K562 (cell line): ENCODE results near the gene SORCS2. TPM values are rescaled to one million over a fixed set of nuclear protein-coding genes. Genes with fewer than 3 reads are reported as not detected.

Experiments used
- ATAC-seq: fragments of 200-7000 bp; cut with Tn5 transposase; 3 replicates; pipeline ENCODE4 v1.9.1; 2020; ENCODE audit warnings: moderate library complexity
- BruUV-seq: library from RNA; stranded (reverse); fragments of 400-500 nt; replicated peaks from 2 replicates; lab custom pipeline; 2021; lab: Mats Ljungman, UMichigan
- CTCF ChIA-PET: fragments of 300-600 bp; formaldehyde crosslinking; extraction: SDS; loops from one replicate; lab custom pipeline; 2021; ENCODE audit warnings: low intra/inter-chr PET ratio; lab: Yijun Ruan, JAX
- POLR2A ChIA-PET: fragments of 300-600, 350-650 bp; sonication (Branson Sonifier 250); formaldehyde crosslinking; extraction: SDS; loops from one replicate; lab custom pipeline; 2021; ENCODE audit warnings: antibody characterized with exemption, inconsistent platforms; lab: Yijun Ruan, JAX
- DNase-seq, 4 experiments: peaks; one replicate each; pipeline versions ENCODE4 v3.0.0 to v3.0.0-alpha.2; 2011 to 2018; ENCODE audit warnings: low spot score in 3 of 4, mixed read lengths in 3 of 4; ENCODE audit errors: extremely low read depth in 1 of 4
- FAIRE-seq: peaks from 2 replicates; lab custom pipeline; 2011; peaks lifted over from hg19 to GRCh38; lab: Jason Lieb, UNC
- H2AFZ ChIP-seq: 2 replicates; pipeline ENCODE4 v1.6.0; 2011; ENCODE audit warnings: low read depth, low read length, control low read depth, inconsistent platforms
- H3K27ac ChIP-seq: fragments of 200-600 bp; 3 replicates; pipeline ENCODE4 v1.8.0; 2011; ENCODE audit warnings: low read depth, mild to moderate bottlenecking, control low read depth, inconsistent platforms, low read length, moderate library complexity, mixed read lengths; ENCODE audit errors: extremely low read depth
- H3K27me3 ChIP-seq, 2 experiments: fragments of 300-600 bp in 1 of 2; 2 replicates in 1 of 2; 3 replicates in 1 of 2; pipeline versions ENCODE4 v1.6.0 to v1.8.0; 2011; ENCODE audit warnings: inconsistent platforms in 2 of 2, low read length in 2 of 2, mild to moderate bottlenecking in 1 of 2, mixed read lengths in 1 of 2, moderate library complexity in 1 of 2; ENCODE audit not compliant: control insufficient read depth in 2 of 2, insufficient read depth in 2 of 2
- H3K36me3 ChIP-seq: fragments of 300-600 bp; 3 replicates; pipeline ENCODE4 v1.8.0; 2011; ENCODE audit warnings: mild to moderate bottlenecking, low read length, inconsistent platforms; ENCODE audit not compliant: control insufficient read depth, insufficient read depth
- H3K4me1 ChIP-seq, 2 experiments: fragments of 200-600 bp in 1 of 2; replicated peaks in 1 of 2; 2 replicates in 1 of 2; 3 replicates in 1 of 2; pipeline versions ENCODE4 v1.5.1 to v1.8.0; 2011; ENCODE audit warnings: inconsistent platforms in 2 of 2, low read length in 2 of 2, mild to moderate bottlenecking in 1 of 2, mixed read lengths in 1 of 2, moderate library complexity in 1 of 2; ENCODE audit not compliant: control insufficient read depth in 2 of 2, insufficient read depth in 2 of 2
- H3K4me2 ChIP-seq: 2 replicates; pipeline ENCODE4 v1.6.1; 2011; ENCODE audit warnings: low read length, control low read depth, inconsistent platforms, mixed read lengths; ENCODE audit not compliant: insufficient read depth
- H3K4me3 ChIP-seq: fragments of 200-600 bp; sonication (generic), shearing (Covaris generic); 2 replicates; pipeline ENCODE4 v1.5.1; 2016; ENCODE audit warnings: control low read depth, inconsistent platforms
- H3K79me2 ChIP-seq: fragments of 200-600 bp; 3 replicates; pipeline ENCODE4 v1.8.0; 2011; ENCODE audit warnings: low read length, inconsistent platforms; ENCODE audit not compliant: control insufficient read depth, insufficient read depth
- H3K9ac ChIP-seq, 2 experiments: 2 replicates each; pipeline versions ENCODE4 v1.6.0 to v1.6.1; 2011; ENCODE audit warnings: low read depth in 2 of 2, low read length in 2 of 2, control low read depth in 1 of 2, inconsistent platforms in 1 of 2, mild to moderate bottlenecking in 1 of 2, mixed read lengths in 1 of 2; ENCODE audit not compliant: insufficient read depth in 1 of 2
- H3K9me1 ChIP-seq: one replicate; pipeline ENCODE4 v1.6.0; 2011; ENCODE audit warnings: inconsistent platforms, mild to moderate bottlenecking, low read length, moderate library complexity; ENCODE audit not compliant: control insufficient read depth, insufficient read depth
- H3K9me3 ChIP-seq: replicated peaks from 2 replicates; pipeline ENCODE4 v1.5.1; 2011; ENCODE audit warnings: low read depth, low read length, inconsistent platforms; ENCODE audit not compliant: control insufficient read depth, insufficient read depth
- H4K20me1 ChIP-seq: replicated peaks from 2 replicates; pipeline ENCODE4 v1.6.1; 2011; ENCODE audit warnings: low read length, inconsistent platforms, mixed read lengths; ENCODE audit not compliant: control insufficient read depth, insufficient read depth
- ADNP ChIP-seq: fragments of 200-800 bp; sonication (Bioruptor generic); IDR thresholded peaks from 2 replicates; pipeline ENCODE4 v1.6.1; 2016; ENCODE audit warnings: missing genetic modification characterization, missing compliant biosample characterization
- CREB1 ChIP-seq, 2 experiments: sonication (generic) in 1 of 2; formaldehyde crosslinking in 1 of 2; IDR thresholded peaks; 2 replicates each; pipeline versions ENCODE4 v1.6.1 to v1.8.0; 2012 to 2022; ENCODE audit warnings: inconsistent platforms in 1 of 2, mild to moderate bottlenecking in 1 of 2, missing genetic modification reagents in 1 of 2, moderate library complexity in 1 of 2
- ILF3 ChIP-seq: fragments of 450-650 bp; IDR thresholded peaks from 2 replicates; pipeline ENCODE4 v1.6.1; 2018; ENCODE audit warnings: antibody characterized with exemption, mild to moderate bottlenecking, moderate library complexity, borderline replicate concordance
- KHSRP ChIP-seq: fragments of 450-650 bp; IDR thresholded peaks from 2 replicates; pipeline ENCODE4 v1.6.1; 2017
- MECOM ChIP-seq: fragments of 250-450 bp; sonication (Bioruptor Pico); IDR thresholded peaks from 2 replicates; pipeline ENCODE4 v1.8.0; 2022; ENCODE audit warnings: inconsistent platforms
- POLR3G ChIP-seq: IDR thresholded peaks from 2 replicates; pipeline ENCODE4 v1.6.1; 2011; ENCODE audit not compliant: insufficient read length, insufficient replicate concordance; ENCODE audit errors: extremely low read depth
- SAFB ChIP-seq: fragments of 200-400 bp; formaldehyde crosslinking; IDR thresholded peaks from 2 replicates; pipeline ENCODE4 v1.6.1; 2017; ENCODE audit warnings: low read depth, low read length, borderline replicate concordance
- TRIM28 ChIP-seq: fragments of 450-650 bp; IDR thresholded peaks from 2 replicates; pipeline ENCODE4 v1.6.1; 2017
- ZC3H11A ChIP-seq: IDR thresholded peaks from 2 replicates; pipeline ENCODE4 v1.6.1; 2012; ENCODE audit warnings: low read depth, low read length, improper control_type of control experiment
- ZNF280A ChIP-seq: fragments of 450-650 bp; IDR thresholded peaks from 2 replicates; pipeline ENCODE4 v1.6.1; 2018; ENCODE audit warnings: mild to moderate bottlenecking, low read depth; ENCODE audit not compliant: partially characterized antibody
- ZNF764 ChIP-seq: fragments of 250-450 bp; sonication (Bioruptor Pico); IDR thresholded peaks from 2 replicates; pipeline ENCODE4 v1.4.0; 2020; ENCODE audit warnings: low read depth, mild to moderate bottlenecking, moderate library complexity
- WGBS: fragments of 100-300 bp; shearing (Covaris generic); methylation state at CpG from one replicate; pipeline ENCODE4 v1.1.6; 2016; ENCODE audit warnings: low coverage, mixed read lengths; ENCODE audit not compliant: insufficient coverage; ENCODE audit errors: missing lambda C conversion rate; 5-methylcytosine and 5-hydroxymethylcytosine counted together
- in situ Hi-C: fragments of 300-500 bp; cut with MboI; formaldehyde crosslinking; loops from 4 replicates; pipeline ENCODE4 v1.15.0; 2018; ENCODE audit warnings: inconsistent platforms, mixed read lengths
- intact Hi-C: fragments of 100-400 bp; cut with micrococcal nuclease; formaldehyde crosslinking; loops from 2 replicates; pipeline ENCODE4 v1.14.2; 2022
- polyA plus RNA-seq, 8 experiments: library from polyadenylated mRNA; depleted of rRNA in 4 of 8; stranded (reverse) in 5 of 8; unstranded in 3 of 8; fragments of >200 nt; fragmentation: Nextera tagmentation in 2 of 8; fragmentation: Illumina TruSeq in 1 of 8; extraction: Ambion mirVana in 2 of 8; extraction: Trizol in 1 of 8; gene quantifications; 2 replicates each; pipeline versions ENCODE4 v1.2.1 to v1.2.3, GENCODE V29; 2011 to 2014; ENCODE audit warnings: inconsistent platforms in 1 of 8, missing spikeins in 1 of 8
- total RNA-seq, 7 experiments: library from RNA; depleted of rRNA in 6 of 7; stranded (reverse); fragments of >200 nt in 6 of 7; fragmentation: Illumina TruSeq in 2 of 7; extraction: Trizol in 2 of 7; gene quantifications; 2 replicates each; pipeline versions ENCODE4 v1.2.1 to v1.2.3, GENCODE V29; 2011 to 2021; ENCODE audit warnings: low replicate concordance in 1 of 7
- TF ChIP-seq, protein P1 (sequence below): sonication (generic); formaldehyde crosslinking; IDR thresholded peaks from 2 replicates; pipeline ENCODE4 v1.9.0; 2022; ENCODE audit warnings: mild to moderate bottlenecking, missing genetic modification reagents
- TF ChIP-seq, protein P2 (sequence below): fragments of 200-800 bp; sonication (Bioruptor generic); IDR thresholded peaks from 2 replicates; pipeline ENCODE4 v1.6.1; 2017; ENCODE audit warnings: missing genetic modification characterization, missing compliant biosample characterization
- TF ChIP-seq, protein P3 (sequence below): fragments of 250-450 bp; sonication (Bioruptor Pico); IDR thresholded peaks from 2 replicates; pipeline ENCODE4 v1.4.0; 2020

Gene SORCS2
- total and polyA plus RNA-seq, 9 of the 15 experiments (the other 6 are each of a cell fraction or from before 2014, with no cell fraction given), result not detected

GRCh38 chr4:7331682-7332000, 139.3 kb downstream of the SORCS2 start (continued):
- no peak for TF ChIP-seq POLR3G
- no peak for TF ChIP-seq CREB1 (IDR thresholded peaks at IDR 0.05)
- TF ChIP-seq CREB1 (CRISPR knock-in tag; IDR thresholded peaks at IDR 0.05), result no peak
- TF ChIP-seq MECOM, result no peak
- no peak for TF ChIP-seq TRIM28
- TF ChIP-seq ILF3, result no peak
- TF ChIP-seq, protein P1, sequence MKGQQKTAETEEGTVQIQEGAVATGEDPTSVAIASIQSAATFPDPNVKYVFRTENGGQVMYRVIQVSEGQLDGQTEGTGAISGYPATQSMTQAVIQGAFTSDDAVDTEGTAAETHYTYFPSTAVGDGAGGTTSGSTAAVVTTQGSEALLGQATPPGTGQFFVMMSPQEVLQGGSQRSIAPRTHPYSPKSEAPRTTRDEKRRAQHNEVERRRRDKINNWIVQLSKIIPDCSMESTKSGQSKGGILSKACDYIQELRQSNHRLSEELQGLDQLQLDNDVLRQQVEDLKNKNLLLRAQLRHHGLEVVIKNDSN (CRISPR knock-in tag), result no peak

GRCh38 chr4:7332216-7333023, 140.1 kb downstream of the SORCS2 start:
- FAIRE-seq (no peak), DNase-seq (no peak), ATAC-seq (no peak)
- H3K79me2 ChIP-seq, result no peaks in the 10 kb centered on the region
- no peak overlapping the region for H3K4me3 ChIP-seq
- BruUV-seq, result no TSS peak
- H3K36me3 ChIP-seq, result no peaks in the 10 kb centered on the region
- no peak overlapping the region for H3K4me2 ChIP-seq
- peaks cover 0 to 9% of the 10 kb centered on the region in 2 experiments; a peak in 1 of 5 replicates for H3K4me1 ChIP-seq
- no peak overlapping the region for H3K27ac ChIP-seq
- H3K9ac ChIP-seq, result no peak overlapping the region
- no peaks in the 10 kb centered on the region for H3K9me1 ChIP-seq
- peaks cover 11% of the 10 kb centered on the region; the same call in 1 of the 2 replicates for H4K20me1 ChIP-seq
- H3K27me3 ChIP-seq, result peaks cover 5 to 63% of the 10 kb centered on the region in 2 experiments; a peak in 3 of 5 replicates
- CTCF ChIA-PET, result no interaction called here
- intact Hi-C loops, result no loop called here
- no peaks in the 10 kb centered on the region for H3K9me3 ChIP-seq
- in situ Hi-C loops, result no loop called here
- WGBS, result 2% methylated on average over 15 of the region's 15 CpGs
- POLR2A ChIA-PET, result no interaction called here
- H2AFZ ChIP-seq, result no peak overlapping the region
- no peak for TF ChIP-seq ADNP
- TF ChIP-seq, protein P2, sequence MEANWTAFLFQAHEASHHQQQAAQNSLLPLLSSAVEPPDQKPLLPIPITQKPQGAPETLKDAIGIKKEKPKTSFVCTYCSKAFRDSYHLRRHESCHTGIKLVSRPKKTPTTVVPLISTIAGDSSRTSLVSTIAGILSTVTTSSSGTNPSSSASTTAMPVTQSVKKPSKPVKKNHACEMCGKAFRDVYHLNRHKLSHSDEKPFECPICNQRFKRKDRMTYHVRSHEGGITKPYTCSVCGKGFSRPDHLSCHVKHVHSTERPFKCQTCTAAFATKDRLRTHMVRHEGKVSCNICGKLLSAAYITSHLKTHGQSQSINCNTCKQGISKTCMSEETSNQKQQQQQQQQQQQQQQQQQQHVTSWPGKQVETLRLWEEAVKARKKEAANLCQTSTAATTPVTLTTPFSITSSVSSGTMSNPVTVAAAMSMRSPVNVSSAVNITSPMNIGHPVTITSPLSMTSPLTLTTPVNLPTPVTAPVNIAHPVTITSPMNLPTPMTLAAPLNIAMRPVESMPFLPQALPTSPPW (CRISPR knock-in tag), result no peak
- no peak for TF ChIP-seq ZNF280A
- TF ChIP-seq, protein P3, sequence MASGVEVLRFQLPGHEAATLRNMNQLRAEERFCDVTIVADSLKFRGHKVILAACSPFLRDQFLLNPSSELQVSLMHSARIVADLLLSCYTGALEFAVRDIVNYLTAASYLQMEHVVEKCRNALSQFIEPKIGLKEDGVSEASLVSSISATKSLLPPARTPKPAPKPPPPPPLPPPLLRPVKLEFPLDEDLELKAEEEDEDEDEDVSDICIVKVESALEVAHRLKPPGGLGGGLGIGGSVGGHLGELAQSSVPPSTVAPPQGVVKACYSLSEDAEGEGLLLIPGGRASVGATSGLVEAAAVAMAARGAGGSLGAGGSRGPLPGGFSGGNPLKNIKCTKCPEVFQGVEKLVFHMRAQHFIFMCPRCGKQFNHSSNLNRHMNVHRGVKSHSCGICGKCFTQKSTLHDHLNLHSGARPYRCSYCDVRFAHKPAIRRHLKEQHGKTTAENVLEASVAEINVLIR, result no peak
- no peak for TF ChIP-seq SAFB
- TF ChIP-seq, protein P1 (CRISPR knock-in tag), result no peak
- TF ChIP-seq ZC3H11A, result no peak
- no peak for TF ChIP-seq ZNF764 (CRISPR knock-in tag)
- no peak for TF ChIP-seq KHSRP
